Measurements from ENCODE around the gene C1S. TPM values are rescaled to one million over a fixed set of nuclear protein-coding genes. Genes with fewer than 3 reads are reported as not detected.

The C1S gene
- total and polyA plus RNA-seq, 2 experiments from 2014 or later = 195 to 200 TPM

- WGBS, 2 experiments (ENCODE audit: low coverage in 1 of 2, low lambda C conversion rate in 2 of 2, missing lambda C conversion rate in 2 of 2) = 89 to 90% methylated on average over 22 of the region's 22 CpGs
- Histone ChIP-seq H3K4me3 (no peak overlapping the region), H3K79me2 (ENCODE audit: insufficient read depth) (no peaks in the 10 kb centered on the region)
Observed at GRCh38 chr12:7038591-7038990, 21.9 kb upstream of the C1S start.

GRCh38 chr12:7039403-7039802, 21.1 kb upstream of the C1S start:
- no peak overlapping the region for H3K9ac ChIP-seq
- TF ChIP-seq EZH2 (IDR thresholded peaks at IDR 0.05; ENCODE audit: insufficient read depth, poor library complexity, severe bottlenecking) = no peak
- in situ Hi-C loops (cut with MboI) = no loop called here
- no peaks in the 10 kb centered on the region for H3K79me2 ChIP-seq (ENCODE audit: insufficient read depth)
- no peaks in the 10 kb centered on the region for H3F3A ChIP-seq (ENCODE audit: insufficient read depth)
- WGBS, 2 experiments (ENCODE audit: low coverage in 1 of 2, low lambda C conversion rate in 2 of 2, missing lambda C conversion rate in 2 of 2) = 75 to 79% methylated on average over 10 of the region's 10 CpGs
- no peak overlapping the region for H3K4me2 ChIP-seq (ENCODE audit: unreplicated experiment)
- DNase-seq = no peak
- no peaks in the 10 kb centered on the region for H3K27me3 ChIP-seq (replicated peaks; ENCODE audit: insufficient read depth)
- no peaks in the 10 kb centered on the region for H3K4me1 ChIP-seq (ENCODE audit: insufficient read depth)
- no peaks in the 10 kb centered on the region for H3K9me3 ChIP-seq (ENCODE audit: low read depth)
- H3K36me3 ChIP-seq (ENCODE audit: low read depth) = no peaks in the 10 kb centered on the region
- H3K27ac ChIP-seq = no peak overlapping the region
- H4K20me1 ChIP-seq (ENCODE audit: insufficient read depth) = no peaks in the 10 kb centered on the region
- no peak overlapping the region for H2AFZ ChIP-seq
- no peaks in the 10 kb centered on the region for H3K9me2 ChIP-seq (ENCODE audit: insufficient read depth)
- H3K4me3 ChIP-seq = no peak overlapping the region

More at GRCh38 chr12:7038591-7038990, 21.9 kb upstream of the C1S start:
- Histone ChIP-seq H3K9me3 (ENCODE audit: low read depth) (no peaks in the 10 kb centered on the region), H3K27me3 (replicated peaks; ENCODE audit: insufficient read depth) (no peaks in the 10 kb centered on the region), H3K9me2 (ENCODE audit: insufficient read depth) (no peaks in the 10 kb centered on the region), H3K9ac (no peak overlapping the region), H3K4me1 (ENCODE audit: insufficient read depth) (no peaks in the 10 kb centered on the region), H3K4me2 (ENCODE audit: unreplicated experiment) (no peak overlapping the region), H3K36me3 (ENCODE audit: low read depth) (no peaks in the 10 kb centered on the region), H2AFZ (no peak overlapping the region), H4K20me1 (ENCODE audit: insufficient read depth) (no peaks in the 10 kb centered on the region), H3K27ac (no peak overlapping the region), H3F3A (ENCODE audit: insufficient read depth) (no peaks in the 10 kb centered on the region)
- in situ Hi-C loops (cut with MboI) = no loop called here
- TF ChIP-seq EZH2 (IDR thresholded peaks at IDR 0.05; ENCODE audit: insufficient read depth, poor library complexity, severe bottlenecking) (no peak), EZH2phosphoT487 (IDR thresholded peaks at IDR 0.05; ENCODE audit: insufficient read depth, low read depth) (no peak)
- DNase-seq = no peak

- Histone ChIP-seq H3K27me3 (replicated peaks; ENCODE audit: insufficient read depth) (no peaks in the 10 kb centered on the region), H4K20me1 (ENCODE audit: insufficient read depth) (no peaks in the 10 kb centered on the region), H3K4me3 (no peak overlapping the region), H3K9me2 (ENCODE audit: insufficient read depth) (no peaks in the 10 kb centered on the region), H3K9ac (no peak overlapping the region), H3F3A (ENCODE audit: insufficient read depth) (no peaks in the 10 kb centered on the region), H2AFZ (no peak overlapping the region), H3K4me1 (ENCODE audit: insufficient read depth) (no peaks in the 10 kb centered on the region), H3K79me2 (ENCODE audit: insufficient read depth) (no peaks in the 10 kb centered on the region), H3K27ac (no peak overlapping the region), H3K9me3 (ENCODE audit: low read depth) (no peaks in the 10 kb centered on the region), H3K36me3 (ENCODE audit: low read depth) (no peaks in the 10 kb centered on the region), H3K4me2 (ENCODE audit: unreplicated experiment) (no peak overlapping the region)
- TF ChIP-seq EZH2 (IDR thresholded peaks at IDR 0.05; ENCODE audit: insufficient read depth, poor library complexity, severe bottlenecking) (no peak), EZH2phosphoT487 (IDR thresholded peaks at IDR 0.05; ENCODE audit: insufficient read depth, low read depth) (no peak)
- peak; percentile 70 for DNase-seq
- WGBS, 2 experiments (ENCODE audit: low coverage in 1 of 2, low lambda C conversion rate in 2 of 2, missing lambda C conversion rate in 2 of 2) = 38 to 41% methylated on average over 6 of the region's 6 CpGs
- in situ Hi-C loops (cut with MboI) = no loop called here
Observed at GRCh38 chr12:7042842-7043241, 17.7 kb upstream of the C1S start.

GRCh38 chr12:7045913-7046312, 14.6 kb upstream of the C1S start:
- Histone ChIP-seq H3K9me2 (ENCODE audit: insufficient read depth) (no peaks in the 10 kb centered on the region), H3K27me3 (replicated peaks; ENCODE audit: insufficient read depth) (no peaks in the 10 kb centered on the region), H4K20me1 (ENCODE audit: insufficient read depth) (no peaks in the 10 kb centered on the region), H3K9ac (no peak overlapping the region), H3K27ac (no peak overlapping the region), H3F3A (ENCODE audit: insufficient read depth) (no peaks in the 10 kb centered on the region), H3K4me2 (ENCODE audit: unreplicated experiment) (no peak overlapping the region), H3K79me2 (ENCODE audit: insufficient read depth) (no peaks in the 10 kb centered on the region), H3K4me1 (ENCODE audit: insufficient read depth) (no peaks in the 10 kb centered on the region), H3K36me3 (ENCODE audit: low read depth) (no peaks in the 10 kb centered on the region), H2AFZ (no peak overlapping the region), H3K9me3 (ENCODE audit: low read depth) (no peaks in the 10 kb centered on the region), H3K4me3 (no peak overlapping the region)
- in situ Hi-C loops (cut with MboI) = no loop called here
- DNase-seq = no peak
- TF ChIP-seq EZH2 (IDR thresholded peaks at IDR 0.05; ENCODE audit: insufficient read depth, poor library complexity, severe bottlenecking) = no peak
- TF ChIP-seq EZH2phosphoT487 (IDR thresholded peaks at IDR 0.05; ENCODE audit: insufficient read depth, low read depth) = no peak
- 88 to 90% methylated on average over 9 of the region's 9 CpGs for WGBS, 2 experiments (ENCODE audit: low coverage in 1 of 2, low lambda C conversion rate in 2 of 2, missing lambda C conversion rate in 2 of 2)
